ENCODE results near the gene RAB35. TPM values are rescaled to one million over a fixed set of nuclear protein-coding genes. Genes with fewer than 3 reads are reported as not detected.

Gene RAB35
- total and polyA plus RNA-seq, 2 of the 4 experiments (the other 2 are of a cell fraction) = 32.6 to 49.6 TPM

DNA sequence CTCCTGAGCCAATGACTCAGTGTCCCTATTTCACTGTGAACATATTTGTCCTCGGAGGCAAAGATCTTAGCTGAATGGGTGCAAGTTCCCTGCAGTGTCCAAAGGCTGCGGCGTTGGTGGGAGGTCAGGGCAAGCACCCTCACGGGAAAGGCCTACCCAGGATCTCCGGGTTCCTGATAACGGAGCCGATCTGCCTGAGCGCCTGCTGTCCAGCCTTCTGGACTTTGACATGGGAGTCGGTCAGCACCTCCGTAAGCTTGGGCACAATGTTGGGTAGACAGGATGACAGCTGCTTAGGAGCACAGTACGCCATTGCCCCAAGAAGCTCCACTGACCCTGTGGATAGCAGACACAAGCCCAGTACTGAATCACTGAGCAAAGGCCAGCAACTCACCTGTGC, 31.5 kb upstream of the RAB35 start:
- Histone ChIP-seq H3K4me3 (ENCODE audit: insufficient read depth, low read depth, low read length) (no peak overlapping the region), H4K20me1 (ENCODE audit: insufficient read depth, low read length) (no peaks in the 10 kb centered on the region), H3K14ac (replicated peaks; ENCODE audit: low read depth, low read length) (no peak overlapping the region), H2AFZ (replicated peaks; ENCODE audit: low read length, poor library complexity) (no peak overlapping the region), H3K56ac (ENCODE audit: extremely low read depth, insufficient read depth, low read length) (no peak overlapping the region), H3K18ac (ENCODE audit: low read depth, low read length) (no peak overlapping the region), H3K4me1 (ENCODE audit: control insufficient read depth, insufficient read depth, low read length) (no peaks in the 10 kb centered on the region), H2BK120ac (ENCODE audit: low read depth, low read length) (no peak overlapping the region), H2AK5ac (ENCODE audit: low read depth, low read length) (no peak overlapping the region), H3K4ac (ENCODE audit: low read depth, low read length) (no peak overlapping the region), H3K27me3 (ENCODE audit: control insufficient read depth, insufficient read depth, low read length) (no peaks in the 10 kb centered on the region), H2BK15ac (ENCODE audit: low read depth, low read length) (no peak overlapping the region), H2BK20ac (ENCODE audit: low read depth, low read length) (no peak overlapping the region), H3K9ac (ENCODE audit: low read depth, low read length) (no peak overlapping the region), H4K8ac (ENCODE audit: low read depth in 2 of 2, low read length in 2 of 2) (no peak overlapping the region), H3K36me3 (ENCODE audit: control insufficient read depth, insufficient read depth, low read length) (peaks cover 75% of the 10 kb centered on the region), H2BK5ac (ENCODE audit: low read depth, low read length, poor library complexity, severe bottlenecking) (no peak overlapping the region), H3K23ac (ENCODE audit: low read depth, low read length) (no peak overlapping the region), H4K5ac (ENCODE audit: low read depth, low read length) (no peak overlapping the region), H2AK9ac (replicated peaks; ENCODE audit: low read depth, low read length, poor library complexity) (no peak overlapping the region), H3K9me3 (ENCODE audit: control insufficient read depth, insufficient read depth, low read length) (no peaks in the 10 kb centered on the region), H3K9me1 (ENCODE audit: insufficient read depth, low read length) (no peaks in the 10 kb centered on the region), H3K27ac (ENCODE audit: insufficient read depth, low read length) (no peak overlapping the region), H4K91ac (ENCODE audit: insufficient read depth, low read depth, low read length) (no peak overlapping the region), H3K79me1 (ENCODE audit: low read depth in 1 of 2, low read length in 2 of 2) (peaks cover under 1 to 4% of the 10 kb centered on the region in 2 experiments; a peak in 1 of 4 replicates), H3K4me2 (ENCODE audit: low read depth, low read length) (no peak overlapping the region)
- ATAC-seq (ENCODE audit: low read depth) (no peak), DNase-seq (no peak)
- WGBS, 2 experiments (ENCODE audit: extremely low coverage in 2 of 2, insufficient read length in 1 of 2) = 97% methylated on average over 10 of the region's 11 CpGs; no CpG with 5 or more reads in 1 of the 2 experiments
- TF ChIP-seq, protein P1, sequence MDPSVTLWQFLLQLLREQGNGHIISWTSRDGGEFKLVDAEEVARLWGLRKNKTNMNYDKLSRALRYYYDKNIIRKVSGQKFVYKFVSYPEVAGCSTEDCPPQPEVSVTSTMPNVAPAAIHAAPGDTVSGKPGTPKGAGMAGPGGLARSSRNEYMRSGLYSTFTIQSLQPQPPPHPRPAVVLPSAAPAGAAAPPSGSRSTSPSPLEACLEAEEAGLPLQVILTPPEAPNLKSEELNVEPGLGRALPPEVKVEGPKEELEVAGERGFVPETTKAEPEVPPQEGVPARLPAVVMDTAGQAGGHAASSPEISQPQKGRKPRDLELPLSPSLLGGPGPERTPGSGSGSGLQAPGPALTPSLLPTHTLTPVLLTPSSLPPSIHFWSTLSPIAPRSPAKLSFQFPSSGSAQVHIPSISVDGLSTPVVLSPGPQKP (IDR thresholded peaks at IDR 0.05; ENCODE audit: borderline replicate concordance, low read depth, low read length) = no peak
- TF ChIP-seq MAFK (IDR thresholded peaks at IDR 0.05; ENCODE audit: low read depth, low read length) (no peak), BHLHE40 (IDR thresholded peaks at IDR 0.05; ENCODE audit: low read depth, low read length) (no peak), MXI1 (IDR thresholded peaks at IDR 0.05; ENCODE audit: borderline replicate concordance, low read depth, low read length) (no peak), RCOR1 (IDR thresholded peaks at IDR 0.05; ENCODE audit: insufficient replicate concordance, low read length) (no peak), FOS (IDR thresholded peaks at IDR 0.05; ENCODE audit: low read depth, low read length) (no peak), CEBPB (IDR thresholded peaks at IDR 0.05; ENCODE audit: low read depth, low read length) (no peak), MAZ (IDR thresholded peaks at IDR 0.05; ENCODE audit: borderline replicate concordance, low read depth, low read length) (no peak), CHD1 (IDR thresholded peaks at IDR 0.05; ENCODE audit: low read depth, low read length) (no peak), POLR2A (IDR thresholded peaks at IDR 0.05; ENCODE audit: low read depth, low read length) (no peak), RFX5 (IDR thresholded peaks at IDR 0.05; ENCODE audit: low read depth, low read length) (no peak), NFE2L2 (IDR thresholded peaks at IDR 0.05; ENCODE audit: low read depth, low read length) (no peak), SMC3 (IDR thresholded peaks at IDR 0.05; ENCODE audit: low read depth, low read length) (no peak), RAD21 (IDR thresholded peaks at IDR 0.05; ENCODE audit: low read length) (no peak)
- TF ChIP-seq, protein P2, sequence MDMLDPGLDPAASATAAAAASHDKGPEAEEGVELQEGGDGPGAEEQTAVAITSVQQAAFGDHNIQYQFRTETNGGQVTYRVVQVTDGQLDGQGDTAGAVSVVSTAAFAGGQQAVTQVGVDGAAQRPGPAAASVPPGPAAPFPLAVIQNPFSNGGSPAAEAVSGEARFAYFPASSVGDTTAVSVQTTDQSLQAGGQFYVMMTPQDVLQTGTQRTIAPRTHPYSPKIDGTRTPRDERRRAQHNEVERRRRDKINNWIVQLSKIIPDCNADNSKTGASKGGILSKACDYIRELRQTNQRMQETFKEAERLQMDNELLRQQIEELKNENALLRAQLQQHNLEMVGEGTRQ (IDR thresholded peaks at IDR 0.05; ENCODE audit: low read depth, low read length) = no peak
- TF ChIP-seq, protein P3, sequence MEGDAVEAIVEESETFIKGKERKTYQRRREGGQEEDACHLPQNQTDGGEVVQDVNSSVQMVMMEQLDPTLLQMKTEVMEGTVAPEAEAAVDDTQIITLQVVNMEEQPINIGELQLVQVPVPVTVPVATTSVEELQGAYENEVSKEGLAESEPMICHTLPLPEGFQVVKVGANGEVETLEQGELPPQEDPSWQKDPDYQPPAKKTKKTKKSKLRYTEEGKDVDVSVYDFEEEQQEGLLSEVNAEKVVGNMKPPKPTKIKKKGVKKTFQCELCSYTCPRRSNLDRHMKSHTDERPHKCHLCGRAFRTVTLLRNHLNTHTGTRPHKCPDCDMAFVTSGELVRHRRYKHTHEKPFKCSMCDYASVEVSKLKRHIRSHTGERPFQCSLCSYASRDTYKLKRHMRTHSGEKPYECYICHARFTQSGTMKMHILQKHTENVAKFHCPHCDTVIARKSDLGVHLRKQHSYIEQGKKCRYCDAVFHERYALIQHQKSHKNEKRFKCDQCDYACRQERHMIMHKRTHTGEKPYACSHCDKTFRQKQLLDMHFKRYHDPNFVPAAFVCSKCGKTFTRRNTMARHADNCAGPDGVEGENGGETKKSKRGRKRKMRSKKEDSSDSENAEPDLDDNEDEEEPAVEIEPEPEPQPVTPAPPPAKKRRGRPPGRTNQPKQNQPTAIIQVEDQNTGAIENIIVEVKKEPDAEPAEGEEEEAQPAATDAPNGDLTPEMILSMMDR (conservative IDR thresholded peaks at IDR 0.05; ENCODE audit: low read depth, low read length) = no peak
- ChIA-PET CTCF (no interaction called here), POLR2A (ENCODE audit: unreplicated experiment) (interaction anchor here (1.3 kb wide), 1 partner anchor 53 kb away, joined by 3 read pairs; the partner anchor contains the start of gene RPLP0)
- intact Hi-C loops (cut with micrococcal nuclease) (no loop called here), in situ Hi-C loops (cut with MboI; ENCODE audit: low sequenced_read_pairs) (no loop called here), dilution Hi-C loops (cut with HindIII; ENCODE audit: low sequenced_read_pairs, unreplicated experiment) (no loop called here)
- no TSS peak for BruUV-seq (replicated peaks)

All from IMR-90 (cell line).